ENCODE results near the gene RAB26.
"Not testable (repeated sequence)": the region's sequence is repeated elsewhere in the genome, so short reads cannot be mapped to it uniquely, and the experiment has no call there.

DNA sequence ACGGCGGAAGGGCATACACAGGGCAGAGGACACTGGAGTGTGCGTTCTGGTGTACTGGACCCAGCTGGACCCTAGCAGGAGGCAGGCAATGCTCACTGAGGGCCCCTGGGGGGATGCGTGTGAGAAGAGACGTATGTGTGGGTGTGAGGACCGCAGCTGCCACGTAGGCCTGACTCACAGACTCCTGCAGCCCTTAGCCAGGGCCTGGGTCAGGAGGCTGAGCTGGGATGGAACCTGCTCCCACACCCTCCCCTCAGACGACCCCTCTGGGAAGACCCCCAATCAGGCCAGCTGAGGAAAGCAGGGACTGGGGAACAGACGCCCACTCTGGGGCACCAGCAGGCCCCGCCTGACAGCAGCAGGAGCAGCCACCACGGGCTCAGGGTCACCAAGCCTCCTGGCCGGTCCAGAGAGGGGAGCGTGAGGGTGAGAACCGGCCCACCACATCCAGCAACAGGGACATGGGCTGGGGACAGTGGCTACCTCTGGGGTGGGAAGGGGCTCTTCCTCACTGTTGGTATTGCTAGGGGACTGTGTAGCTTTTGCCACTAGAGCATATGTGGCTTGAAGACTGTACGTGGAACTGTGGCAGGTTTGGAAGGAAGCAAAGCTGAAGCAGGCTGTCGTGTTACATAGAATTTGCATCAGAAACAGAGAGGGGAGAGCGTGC, 41.2 kb upstream of the RAB26 start:
- TF ChIP-seq, protein P1, sequence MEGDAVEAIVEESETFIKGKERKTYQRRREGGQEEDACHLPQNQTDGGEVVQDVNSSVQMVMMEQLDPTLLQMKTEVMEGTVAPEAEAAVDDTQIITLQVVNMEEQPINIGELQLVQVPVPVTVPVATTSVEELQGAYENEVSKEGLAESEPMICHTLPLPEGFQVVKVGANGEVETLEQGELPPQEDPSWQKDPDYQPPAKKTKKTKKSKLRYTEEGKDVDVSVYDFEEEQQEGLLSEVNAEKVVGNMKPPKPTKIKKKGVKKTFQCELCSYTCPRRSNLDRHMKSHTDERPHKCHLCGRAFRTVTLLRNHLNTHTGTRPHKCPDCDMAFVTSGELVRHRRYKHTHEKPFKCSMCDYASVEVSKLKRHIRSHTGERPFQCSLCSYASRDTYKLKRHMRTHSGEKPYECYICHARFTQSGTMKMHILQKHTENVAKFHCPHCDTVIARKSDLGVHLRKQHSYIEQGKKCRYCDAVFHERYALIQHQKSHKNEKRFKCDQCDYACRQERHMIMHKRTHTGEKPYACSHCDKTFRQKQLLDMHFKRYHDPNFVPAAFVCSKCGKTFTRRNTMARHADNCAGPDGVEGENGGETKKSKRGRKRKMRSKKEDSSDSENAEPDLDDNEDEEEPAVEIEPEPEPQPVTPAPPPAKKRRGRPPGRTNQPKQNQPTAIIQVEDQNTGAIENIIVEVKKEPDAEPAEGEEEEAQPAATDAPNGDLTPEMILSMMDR (IDR thresholded peaks at IDR 0.05): not testable (repeated sequence)
- TF ChIP-seq POLR2AphosphoS5, POLR2A (IDR thresholded peaks at IDR 0.05): not testable (repeated sequence)
